ENCODE data around the gene LIMCH1. TPM values are rescaled to one million over a fixed set of nuclear protein-coding genes. Genes with fewer than 3 reads are reported as not detected.

LIMCH1 gene
- polyA plus RNA-seq, 1 of the 3 experiments (the other 2 are of a cell fraction) = 1.2 TPM

DNA sequence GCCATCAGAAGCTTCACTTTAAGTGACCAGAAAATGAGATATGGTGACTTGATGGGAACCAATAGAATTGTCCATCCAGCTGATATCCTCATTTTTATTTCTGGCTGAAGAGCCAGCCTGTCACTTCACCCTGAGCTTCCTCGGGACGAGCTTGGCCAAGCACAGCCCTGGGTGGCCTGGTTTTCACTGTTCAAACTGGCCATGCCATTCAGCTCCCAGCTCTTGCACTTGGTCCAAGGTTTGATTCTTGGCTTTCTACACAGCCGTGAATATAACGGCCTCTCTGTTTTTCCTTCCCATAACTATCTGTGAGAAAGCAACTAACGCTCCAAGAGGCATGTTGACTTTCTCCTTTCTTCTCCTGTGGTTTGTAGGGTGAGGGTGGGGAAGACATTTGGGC, 71.9 kb downstream of the LIMCH1 start:
- Histone ChIP-seq H3K4me1 (ENCODE audit: control insufficient read depth in 1 of 2, insufficient read depth in 2 of 2, low read depth in 1 of 2, low read length in 1 of 2) (peaks cover 0 to 22% of the 10 kb centered on the region in 2 experiments; a peak in 3 of 4 replicates), H3F3A (replicated peaks; ENCODE audit: insufficient read depth) (peaks cover 4% of the 10 kb centered on the region), H3K27me3 (ENCODE audit: insufficient read depth) (no peaks in the 10 kb centered on the region), H3K36me3 (replicated peaks in 1 of 2; ENCODE audit: control insufficient read depth in 1 of 2, insufficient read depth in 2 of 2, low read length in 1 of 2) (no peaks in the 10 kb centered on the region), H4K20me1 (ENCODE audit: insufficient read depth) (no peaks in the 10 kb centered on the region), H3K27ac (ENCODE audit: low read depth in 2 of 2, low read length in 1 of 2) (no peak overlapping the region), H3K9me3 (no peaks in the 10 kb centered on the region), H3K9me2 (no peaks in the 10 kb centered on the region), H3K9ac (no peak overlapping the region), H3K79me2 (ENCODE audit: insufficient read depth) (no peaks in the 10 kb centered on the region), H3K4me2 (no peak overlapping the region), H2AFZ (ENCODE audit: low read depth) (no peak overlapping the region), H3K4me3 (ENCODE audit: low read depth in 2 of 2, low read length in 1 of 2) (no peak overlapping the region)
- 80% methylated on average over 5 of the region's 5 CpGs for WGBS (ENCODE audit: low lambda C conversion rate)
- CTCF ChIA-PET = interaction anchor here (0.7 to 2.4 kb wide), 2 partner anchors 9 to 51 kb away, joined by 3 to 8 read pairs; no protein-coding TSS in a partner anchor
- POLR2A ChIA-PET = no interaction called here
- no peak for DNase-seq
- TF ChIP-seq MXI1 (IDR thresholded peaks at IDR 0.05; ENCODE audit: low read depth, low read length) = no peak
- TF ChIP-seq, protein P1, sequence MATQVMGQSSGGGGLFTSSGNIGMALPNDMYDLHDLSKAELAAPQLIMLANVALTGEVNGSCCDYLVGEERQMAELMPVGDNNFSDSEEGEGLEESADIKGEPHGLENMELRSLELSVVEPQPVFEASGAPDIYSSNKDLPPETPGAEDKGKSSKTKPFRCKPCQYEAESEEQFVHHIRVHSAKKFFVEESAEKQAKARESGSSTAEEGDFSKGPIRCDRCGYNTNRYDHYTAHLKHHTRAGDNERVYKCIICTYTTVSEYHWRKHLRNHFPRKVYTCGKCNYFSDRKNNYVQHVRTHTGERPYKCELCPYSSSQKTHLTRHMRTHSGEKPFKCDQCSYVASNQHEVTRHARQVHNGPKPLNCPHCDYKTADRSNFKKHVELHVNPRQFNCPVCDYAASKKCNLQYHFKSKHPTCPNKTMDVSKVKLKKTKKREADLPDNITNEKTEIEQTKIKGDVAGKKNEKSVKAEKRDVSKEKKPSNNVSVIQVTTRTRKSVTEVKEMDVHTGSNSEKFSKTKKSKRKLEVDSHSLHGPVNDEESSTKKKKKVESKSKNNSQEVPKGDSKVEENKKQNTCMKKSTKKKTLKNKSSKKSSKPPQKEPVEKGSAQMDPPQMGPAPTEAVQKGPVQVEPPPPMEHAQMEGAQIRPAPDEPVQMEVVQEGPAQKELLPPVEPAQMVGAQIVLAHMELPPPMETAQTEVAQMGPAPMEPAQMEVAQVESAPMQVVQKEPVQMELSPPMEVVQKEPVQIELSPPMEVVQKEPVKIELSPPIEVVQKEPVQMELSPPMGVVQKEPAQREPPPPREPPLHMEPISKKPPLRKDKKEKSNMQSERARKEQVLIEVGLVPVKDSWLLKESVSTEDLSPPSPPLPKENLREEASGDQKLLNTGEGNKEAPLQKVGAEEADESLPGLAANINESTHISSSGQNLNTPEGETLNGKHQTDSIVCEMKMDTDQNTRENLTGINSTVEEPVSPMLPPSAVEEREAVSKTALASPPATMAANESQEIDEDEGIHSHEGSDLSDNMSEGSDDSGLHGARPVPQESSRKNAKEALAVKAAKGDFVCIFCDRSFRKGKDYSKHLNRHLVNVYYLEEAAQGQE (IDR thresholded peaks at IDR 0.05; ENCODE audit: low read depth, low read length) = no peak
- TF ChIP-seq, protein P2, sequence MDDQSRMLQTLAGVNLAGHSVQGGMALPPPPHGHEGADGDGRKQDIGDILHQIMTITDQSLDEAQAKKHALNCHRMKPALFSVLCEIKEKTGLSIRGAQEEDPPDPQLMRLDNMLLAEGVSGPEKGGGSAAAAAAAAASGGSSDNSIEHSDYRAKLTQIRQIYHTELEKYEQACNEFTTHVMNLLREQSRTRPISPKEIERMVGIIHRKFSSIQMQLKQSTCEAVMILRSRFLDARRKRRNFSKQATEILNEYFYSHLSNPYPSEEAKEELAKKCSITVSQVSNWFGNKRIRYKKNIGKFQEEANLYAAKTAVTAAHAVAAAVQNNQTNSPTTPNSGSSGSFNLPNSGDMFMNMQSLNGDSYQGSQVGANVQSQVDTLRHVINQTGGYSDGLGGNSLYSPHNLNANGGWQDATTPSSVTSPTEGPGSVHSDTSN (IDR thresholded peaks at IDR 0.05) = no peak
- TF ChIP-seq JUND (IDR thresholded peaks at IDR 0.05) = no peak
- no peak for TF ChIP-seq CHD2 (IDR thresholded peaks at IDR 0.05; ENCODE audit: low read length, partially characterized antibody)

DNA sequence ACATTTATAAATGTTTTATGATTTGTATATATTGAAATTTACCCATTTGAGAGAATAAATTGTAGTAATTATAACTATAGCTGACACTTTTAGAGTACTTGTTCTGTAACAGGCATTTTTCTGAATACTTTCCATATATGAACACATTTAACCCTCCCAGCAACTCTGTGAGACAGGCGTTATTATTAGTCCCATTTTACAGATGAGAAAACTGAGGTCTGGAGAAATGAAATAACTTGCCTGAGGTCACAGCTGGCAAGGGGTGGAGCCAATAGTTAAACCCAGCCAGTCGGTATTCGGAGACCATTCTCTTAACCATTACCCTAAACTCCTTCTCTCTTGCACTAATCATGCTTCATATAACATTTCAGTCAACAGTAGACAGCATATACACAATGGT, 72.5 kb downstream of the LIMCH1 start:
- peaks cover 4% of the 10 kb centered on the region for H3F3A ChIP-seq (replicated peaks; ENCODE audit: insufficient read depth)
- no peaks in the 10 kb centered on the region for H3K36me3 ChIP-seq (replicated peaks in 1 of 2; ENCODE audit: control insufficient read depth in 1 of 2, insufficient read depth in 2 of 2, low read length in 1 of 2)
- no peak overlapping the region for H3K27ac ChIP-seq (ENCODE audit: low read depth in 2 of 2, low read length in 1 of 2)
- no peak overlapping the region for H3K4me2 ChIP-seq
- H3K4me3 ChIP-seq (ENCODE audit: low read depth in 2 of 2, low read length in 1 of 2) = no peak overlapping the region
- no peaks in the 10 kb centered on the region for H3K9me2 ChIP-seq
- H3K27me3 ChIP-seq (ENCODE audit: insufficient read depth) = no peaks in the 10 kb centered on the region
- no peak overlapping the region for H3K9ac ChIP-seq
- H3K4me1 ChIP-seq (ENCODE audit: control insufficient read depth in 1 of 2, insufficient read depth in 2 of 2, low read depth in 1 of 2, low read length in 1 of 2) = peaks cover 0 to 22% of the 10 kb centered on the region in 2 experiments; a peak in 3 of 4 replicates
- ChIA-PET CTCF (interaction anchor here (1.9 to 2.4 kb wide), 2 partner anchors 8 to 51 kb away, joined by 5 to 8 read pairs; no protein-coding TSS in a partner anchor), POLR2A (no interaction called here)
- no peaks in the 10 kb centered on the region for H4K20me1 ChIP-seq (ENCODE audit: insufficient read depth)
- no peaks in the 10 kb centered on the region for H3K9me3 ChIP-seq
- TF ChIP-seq, protein P3, sequence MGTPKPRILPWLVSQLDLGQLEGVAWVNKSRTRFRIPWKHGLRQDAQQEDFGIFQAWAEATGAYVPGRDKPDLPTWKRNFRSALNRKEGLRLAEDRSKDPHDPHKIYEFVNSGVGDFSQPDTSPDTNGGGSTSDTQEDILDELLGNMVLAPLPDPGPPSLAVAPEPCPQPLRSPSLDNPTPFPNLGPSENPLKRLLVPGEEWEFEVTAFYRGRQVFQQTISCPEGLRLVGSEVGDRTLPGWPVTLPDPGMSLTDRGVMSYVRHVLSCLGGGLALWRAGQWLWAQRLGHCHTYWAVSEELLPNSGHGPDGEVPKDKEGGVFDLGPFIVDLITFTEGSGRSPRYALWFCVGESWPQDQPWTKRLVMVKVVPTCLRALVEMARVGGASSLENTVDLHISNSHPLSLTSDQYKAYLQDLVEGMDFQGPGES (IDR thresholded peaks at IDR 0.05; ENCODE audit: low read depth, low read length) = no peak
- TF ChIP-seq POLR2AphosphoS5 (IDR thresholded peaks at IDR 0.05; ENCODE audit: low read depth, low read length) = no peak
- TF ChIP-seq, protein P4, sequence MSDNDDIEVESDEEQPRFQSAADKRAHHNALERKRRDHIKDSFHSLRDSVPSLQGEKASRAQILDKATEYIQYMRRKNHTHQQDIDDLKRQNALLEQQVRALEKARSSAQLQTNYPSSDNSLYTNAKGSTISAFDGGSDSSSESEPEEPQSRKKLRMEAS (IDR thresholded peaks at IDR 0.05; ENCODE audit: low read depth) = no peak
- DNase-seq = no peak
- H2AFZ ChIP-seq (ENCODE audit: low read depth) = no peak overlapping the region
- 89% methylated on average over 3 of the region's 3 CpGs for WGBS (ENCODE audit: low lambda C conversion rate)
- H3K79me2 ChIP-seq (ENCODE audit: insufficient read depth) = no peaks in the 10 kb centered on the region
